Activated CD4-positive, alpha-beta T cell treated with anti-CD3 and anti-CD28 coated beads for 24 hours (primary cell): ENCODE results near the gene TOPAZ1.

ENCODE experiments used
- DNase-seq, 2 donors: peaks; one replicate each; pipeline ENCODE4 v3.0.0-alpha.2; 2020; ENCODE audit warnings: low read depth in 2 of 2

TOPAZ1 gene

GRCh38 chr3:44242721-44243120 lies 1.0 kb downstream of the TOPAZ1 start:
- DNase-seq: no peak

- no peak for DNase-seq
Measured at GRCh38 chr3:44248152-44248551, 6.5 kb downstream of the TOPAZ1 start.

GRCh38 chr3:44252332-44252959 lies 10.8 kb downstream of the TOPAZ1 start:
- no peak for DNase-seq

GRCh38 chr3:44259404-44259803 lies 17.7 kb downstream of the TOPAZ1 start:
- no peak for DNase-seq

- no peak for DNase-seq
Measured at GRCh38 chr3:44264146-44264545, 22.5 kb downstream of the TOPAZ1 start.

GRCh38 chr3:44265815-44266214 lies 24.1 kb downstream of the TOPAZ1 start:
- DNase-seq: no peak

- no peak for DNase-seq
Measured at GRCh38 chr3:44272191-44272590, 30.5 kb downstream of the TOPAZ1 start.

GRCh38 chr3:44277925-44278324 lies 36.2 kb downstream of the TOPAZ1 start:
- no peak for DNase-seq

- no peak for DNase-seq
Measured at GRCh38 chr3:44280077-44280476, 38.4 kb downstream of the TOPAZ1 start.

GRCh38 chr3:44280631-44281030 lies 38.9 kb downstream of the TOPAZ1 start:
- no peak for DNase-seq

GRCh38 chr3:44284949-44285348 lies 43.3 kb downstream of the TOPAZ1 start:
- DNase-seq: no peak

- no peak for DNase-seq
Measured at GRCh38 chr3:44289882-44290462, 48.3 kb downstream of the TOPAZ1 start.

- no peak for DNase-seq
Measured at GRCh38 chr3:44292276-44292675, 50.6 kb downstream of the TOPAZ1 start.

GRCh38 chr3:44292947-44293346 lies 51.3 kb downstream of the TOPAZ1 start:
- no peak for DNase-seq

- no peak for DNase-seq
Measured at GRCh38 chr3:44297255-44297654, 55.6 kb downstream of the TOPAZ1 start.

- DNase-seq: no peak
Measured at GRCh38 chr3:44301746-44302145, 60.1 kb downstream of the TOPAZ1 start.

- DNase-seq: no peak
Measured at GRCh38 chr3:44309500-44309899, 67.8 kb downstream of the TOPAZ1 start.

GRCh38 chr3:44318891-44319311 lies 77.2 kb downstream of the TOPAZ1 start:
- no peak for DNase-seq

GRCh38 chr3:44321335-44321734 lies 79.6 kb downstream of the TOPAZ1 start:
- no peak for DNase-seq

- peak; percentile 24 to 40 for DNase-seq
Measured at GRCh38 chr3:44323341-44323955, 81.8 kb downstream of the TOPAZ1 start.

GRCh38 chr3:44324584-44324983 lies 82.9 kb downstream of the TOPAZ1 start:
- no peak for DNase-seq

- DNase-seq: no peak
Measured at GRCh38 chr3:44326019-44326418, 84.3 kb downstream of the TOPAZ1 start.

GRCh38 chr3:44326515-44326914 lies 84.8 kb downstream of the TOPAZ1 start:
- DNase-seq: no peak
